Progenitor cell of endocrine pancreas (in vitro differentiated cells): ENCODE data around the gene MRAP2. TPM values are rescaled to one million over a fixed set of nuclear protein-coding genes. Genes with fewer than 3 reads are reported as not detected.

Experiments
- DNase-seq: peaks from one replicate; pipeline ENCODE4 v3.0.0; 2021; ENCODE audit warnings: low spot score; ENCODE audit not compliant: unreplicated experiment
- H3K27ac Mint-ChIP-seq: 2 replicates; pipeline ENCODE4 v1.8.0; 2021; ENCODE audit warnings: mild to moderate bottlenecking, moderate library complexity, mixed read lengths
- H3K27me3 Mint-ChIP-seq: 2 replicates; pipeline ENCODE4 v1.8.0; 2021; ENCODE audit warnings: mixed read lengths
- H3K36me3 Mint-ChIP-seq: 2 replicates; pipeline ENCODE4 v1.8.0; 2022; ENCODE audit warnings: mixed read lengths; ENCODE audit not compliant: insufficient read depth
- H3K4me1 Mint-ChIP-seq: 2 replicates; pipeline ENCODE4 v1.8.0; 2021; ENCODE audit warnings: low read depth, mixed read lengths
- H3K4me3 Mint-ChIP-seq: 2 replicates; pipeline ENCODE4 v1.8.0; 2021; ENCODE audit warnings: low read depth, mild to moderate bottlenecking, moderate library complexity, mixed read lengths
- H3K9me3 Mint-ChIP-seq: 2 replicates; pipeline ENCODE4 v1.8.0; 2021; ENCODE audit warnings: low read depth, mixed read lengths
- CTCF ChIP-seq: fragments of 200-600 bp; sonication (generic); IDR thresholded peaks from one replicate; pipeline ENCODE4 v1.5.0; 2021; ENCODE audit warnings: antibody characterized with exemption, mild to moderate bottlenecking; ENCODE audit not compliant: unreplicated experiment
- total RNA-seq: library from RNA; stranded (reverse); gene quantifications from 2 replicates; pipeline ENCODE4 v1.2.1, GENCODE V29; 2021

MRAP2 gene
- total RNA-seq, 1 donor from 2014 or later = 1.1 TPM

- no peaks in the 10 kb centered on the region for H3K9me3 Mint-ChIP-seq
- no peaks in the 10 kb centered on the region for H3K36me3 Mint-ChIP-seq
- DNase-seq = no peak
- TF ChIP-seq CTCF = no peak
- H3K4me1 Mint-ChIP-seq = no peaks in the 10 kb centered on the region
- H3K27ac Mint-ChIP-seq = no peak overlapping the region
- H3K4me3 Mint-ChIP-seq = no peak overlapping the region
- no peaks in the 10 kb centered on the region for H3K27me3 Mint-ChIP-seq
These were observed 14.3 kb upstream of the MRAP2 start for GRCh38 chr6:84019141-84019841.

- H3K27me3 Mint-ChIP-seq = no peaks in the 10 kb centered on the region
- no peaks in the 10 kb centered on the region for H3K36me3 Mint-ChIP-seq
- no peak overlapping the region for H3K27ac Mint-ChIP-seq
- no peak for TF ChIP-seq CTCF
- no peak overlapping the region for H3K4me3 Mint-ChIP-seq
- DNase-seq = no peak
- H3K4me1 Mint-ChIP-seq = no peaks in the 10 kb centered on the region
- H3K9me3 Mint-ChIP-seq = no peaks in the 10 kb centered on the region
These were observed 13.7 kb upstream of the MRAP2 start for GRCh38 chr6:84019842-84020211.

GRCh38 chr6:84021625-84022024 is 11.9 kb upstream of the MRAP2 start:
- Mint-ChIP-seq H3K4me1 (no peaks in the 10 kb centered on the region), H3K4me3 (no peak overlapping the region), H3K27me3 (no peaks in the 10 kb centered on the region), H3K36me3 (no peaks in the 10 kb centered on the region), H3K9me3 (peaks cover 2% of the 10 kb centered on the region), H3K27ac (no peak overlapping the region)
- DNase-seq = no peak
- TF ChIP-seq CTCF = no peak

- Mint-ChIP-seq H3K36me3 (no peaks in the 10 kb centered on the region), H3K4me1 (peaks cover 12% of the 10 kb centered on the region), H3K27ac (no peak overlapping the region), H3K9me3 (peaks cover 2% of the 10 kb centered on the region), H3K4me3 (no peak overlapping the region), H3K27me3 (peaks cover 12% of the 10 kb centered on the region)
- DNase-seq = no peak
- no peak for TF ChIP-seq CTCF
These were observed 6.8 kb upstream of the MRAP2 start for GRCh38 chr6:84026721-84027164.

- DNase-seq = no peak
- Mint-ChIP-seq H3K36me3 (no peaks in the 10 kb centered on the region), H3K27me3 (peaks cover 18% of the 10 kb centered on the region), H3K4me3 (no peak overlapping the region), H3K4me1 (peaks cover 12% of the 10 kb centered on the region), H3K9me3 (peaks cover 2% of the 10 kb centered on the region), H3K27ac (no peak overlapping the region)
- TF ChIP-seq CTCF = no peak
These were observed 6.0 kb upstream of the MRAP2 start for GRCh38 chr6:84027340-84028181.
